Panc1 (cell line): ENCODE results near the gene KIR2DL1.
"Not testable (repeated sequence)": the region's sequence is repeated elsewhere in the genome, so short reads cannot be mapped to it uniquely, and the experiment has no call there.

ENCODE experiments used
- POLR2AphosphoS5 ChIP-seq: IDR thresholded peaks from 2 replicates; pipeline ENCODE4 v1.6.1; 2012; ENCODE audit warnings: mild to moderate bottlenecking, low read depth, low read length, moderate library complexity
- SIN3A ChIP-seq: IDR thresholded peaks from 2 replicates; pipeline ENCODE4 v1.6.1; 2012; ENCODE audit warnings: low read depth, mild to moderate bottlenecking, low read length, moderate library complexity, borderline replicate concordance; ENCODE audit not compliant: insufficient read depth
- TCF7L2 ChIP-seq: IDR thresholded peaks from 2 replicates; pipeline ENCODE4 v1.6.1; 2011; ENCODE audit warnings: mild to moderate bottlenecking, low read depth, low read length, inconsistent platforms
- TF ChIP-seq, protein P1 (sequence below): fragments of 450-650 bp; IDR thresholded peaks from 2 replicates; pipeline ENCODE4 v1.5.1; 2017; ENCODE audit warnings: mild to moderate bottlenecking
- TF ChIP-seq, protein P2 (sequence below), 2 experiments: IDR thresholded peaks; 2 replicates each; pipeline ENCODE4 v1.6.1; 2011 to 2012; ENCODE audit warnings: low read depth in 2 of 2, control low read depth in 1 of 2, low read length in 1 of 2, mild to moderate bottlenecking in 1 of 2, moderate library complexity in 1 of 2; ENCODE audit not compliant: insufficient read depth in 1 of 2

DNA sequence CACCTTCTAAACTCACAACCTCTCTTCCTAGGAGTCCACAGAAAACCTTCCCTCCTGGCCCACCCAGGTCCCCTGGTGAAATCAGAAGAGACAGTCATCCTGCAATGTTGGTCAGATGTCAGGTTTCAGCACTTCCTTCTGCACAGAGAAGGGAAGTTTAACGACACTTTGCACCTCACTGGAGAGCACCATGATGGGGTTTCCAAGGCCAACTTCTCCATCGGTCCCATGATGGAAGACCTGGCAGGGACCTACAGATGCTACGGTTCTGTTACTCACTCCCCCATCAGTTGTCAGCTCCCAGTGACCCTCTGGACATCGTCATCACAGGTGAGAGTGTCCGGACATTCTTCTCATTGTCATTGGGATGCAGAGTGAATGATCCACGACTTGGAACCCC lies 11.0 kb upstream of the KIR2DL1 start:
- TF ChIP-seq, protein P1, sequence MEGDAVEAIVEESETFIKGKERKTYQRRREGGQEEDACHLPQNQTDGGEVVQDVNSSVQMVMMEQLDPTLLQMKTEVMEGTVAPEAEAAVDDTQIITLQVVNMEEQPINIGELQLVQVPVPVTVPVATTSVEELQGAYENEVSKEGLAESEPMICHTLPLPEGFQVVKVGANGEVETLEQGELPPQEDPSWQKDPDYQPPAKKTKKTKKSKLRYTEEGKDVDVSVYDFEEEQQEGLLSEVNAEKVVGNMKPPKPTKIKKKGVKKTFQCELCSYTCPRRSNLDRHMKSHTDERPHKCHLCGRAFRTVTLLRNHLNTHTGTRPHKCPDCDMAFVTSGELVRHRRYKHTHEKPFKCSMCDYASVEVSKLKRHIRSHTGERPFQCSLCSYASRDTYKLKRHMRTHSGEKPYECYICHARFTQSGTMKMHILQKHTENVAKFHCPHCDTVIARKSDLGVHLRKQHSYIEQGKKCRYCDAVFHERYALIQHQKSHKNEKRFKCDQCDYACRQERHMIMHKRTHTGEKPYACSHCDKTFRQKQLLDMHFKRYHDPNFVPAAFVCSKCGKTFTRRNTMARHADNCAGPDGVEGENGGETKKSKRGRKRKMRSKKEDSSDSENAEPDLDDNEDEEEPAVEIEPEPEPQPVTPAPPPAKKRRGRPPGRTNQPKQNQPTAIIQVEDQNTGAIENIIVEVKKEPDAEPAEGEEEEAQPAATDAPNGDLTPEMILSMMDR, result not testable (repeated sequence)
- TF ChIP-seq POLR2AphosphoS5, SIN3A, TCF7L2: not testable (repeated sequence)
- TF ChIP-seq, protein P2, sequence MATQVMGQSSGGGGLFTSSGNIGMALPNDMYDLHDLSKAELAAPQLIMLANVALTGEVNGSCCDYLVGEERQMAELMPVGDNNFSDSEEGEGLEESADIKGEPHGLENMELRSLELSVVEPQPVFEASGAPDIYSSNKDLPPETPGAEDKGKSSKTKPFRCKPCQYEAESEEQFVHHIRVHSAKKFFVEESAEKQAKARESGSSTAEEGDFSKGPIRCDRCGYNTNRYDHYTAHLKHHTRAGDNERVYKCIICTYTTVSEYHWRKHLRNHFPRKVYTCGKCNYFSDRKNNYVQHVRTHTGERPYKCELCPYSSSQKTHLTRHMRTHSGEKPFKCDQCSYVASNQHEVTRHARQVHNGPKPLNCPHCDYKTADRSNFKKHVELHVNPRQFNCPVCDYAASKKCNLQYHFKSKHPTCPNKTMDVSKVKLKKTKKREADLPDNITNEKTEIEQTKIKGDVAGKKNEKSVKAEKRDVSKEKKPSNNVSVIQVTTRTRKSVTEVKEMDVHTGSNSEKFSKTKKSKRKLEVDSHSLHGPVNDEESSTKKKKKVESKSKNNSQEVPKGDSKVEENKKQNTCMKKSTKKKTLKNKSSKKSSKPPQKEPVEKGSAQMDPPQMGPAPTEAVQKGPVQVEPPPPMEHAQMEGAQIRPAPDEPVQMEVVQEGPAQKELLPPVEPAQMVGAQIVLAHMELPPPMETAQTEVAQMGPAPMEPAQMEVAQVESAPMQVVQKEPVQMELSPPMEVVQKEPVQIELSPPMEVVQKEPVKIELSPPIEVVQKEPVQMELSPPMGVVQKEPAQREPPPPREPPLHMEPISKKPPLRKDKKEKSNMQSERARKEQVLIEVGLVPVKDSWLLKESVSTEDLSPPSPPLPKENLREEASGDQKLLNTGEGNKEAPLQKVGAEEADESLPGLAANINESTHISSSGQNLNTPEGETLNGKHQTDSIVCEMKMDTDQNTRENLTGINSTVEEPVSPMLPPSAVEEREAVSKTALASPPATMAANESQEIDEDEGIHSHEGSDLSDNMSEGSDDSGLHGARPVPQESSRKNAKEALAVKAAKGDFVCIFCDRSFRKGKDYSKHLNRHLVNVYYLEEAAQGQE (IDR thresholded peaks at IDR 0.05; ENCODE audit: insufficient read depth in 1 of 2, low read depth in 2 of 2, low read length in 1 of 2), result not testable (repeated sequence)
